Lower lobe of right lung (tissue), 2 donors: Measurements from ENCODE around the gene AIRE. TPM values are rescaled to one million over a fixed set of nuclear protein-coding genes. Genes with fewer than 3 reads are reported as not detected.

Experiments used
- ATAC-seq, 2 donors: fragments of 200-7000 bp; cut with Tn5 transposase; one replicate each; pipeline ENCODE4 v1.9.1; 2020 to 2022; ENCODE audit warnings: mild to moderate bottlenecking in 2 of 2, moderate library complexity in 2 of 2
- DNase-seq: peaks from one replicate; pipeline ENCODE4 v3.0.0-alpha.2; 2020
- H3K27ac ChIP-seq: fragments of 200-600 bp; one replicate; pipeline ENCODE4 v1.8.0; 2022
- H3K27me3 ChIP-seq: fragments of 200-600 bp; one replicate; pipeline ENCODE4 v1.8.0; 2022; ENCODE audit warnings: low read depth
- H3K36me3 ChIP-seq: fragments of 200-600 bp; one replicate; pipeline ENCODE4 v1.8.0; 2022; ENCODE audit warnings: mild to moderate bottlenecking
- H3K4me1 ChIP-seq: fragments of 200-600 bp; one replicate; pipeline ENCODE4 v1.8.0; 2022
- H3K4me3 ChIP-seq: fragments of 200-600 bp; one replicate; pipeline ENCODE4 v1.8.0; 2022; ENCODE audit warnings: mild to moderate bottlenecking
- H3K9me3 ChIP-seq: fragments of 200-600 bp; one replicate; pipeline ENCODE4 v1.8.0; 2022
- intact Hi-C: fragments of 100-400 bp; cut with DNase I; formaldehyde crosslinking; loops from one replicate; pipeline ENCODE4 v1.11.0; 2022
- total RNA-seq: library from RNA; stranded (reverse); fragmentation: NEBNext Ultra II Directional; extraction: Animal tissue kit (Norgen Biotek cat#: 25700); gene quantifications from one replicate; pipeline ENCODE4 v1.2.1, GENCODE V29; 2021
- TF ChIP-seq, protein P1 (sequence below): fragments of 200-600 bp; IDR thresholded peaks from one replicate; pipeline ENCODE4 v1.8.0; 2022; ENCODE audit warnings: antibody characterized with exemption, mild to moderate bottlenecking
- donor health status: DM: no; HTN: yes; CAD: no; lungs with severe emphysema.

AIRE gene
- total RNA-seq, 1 donor from 2014 or later = not detected

DNA sequence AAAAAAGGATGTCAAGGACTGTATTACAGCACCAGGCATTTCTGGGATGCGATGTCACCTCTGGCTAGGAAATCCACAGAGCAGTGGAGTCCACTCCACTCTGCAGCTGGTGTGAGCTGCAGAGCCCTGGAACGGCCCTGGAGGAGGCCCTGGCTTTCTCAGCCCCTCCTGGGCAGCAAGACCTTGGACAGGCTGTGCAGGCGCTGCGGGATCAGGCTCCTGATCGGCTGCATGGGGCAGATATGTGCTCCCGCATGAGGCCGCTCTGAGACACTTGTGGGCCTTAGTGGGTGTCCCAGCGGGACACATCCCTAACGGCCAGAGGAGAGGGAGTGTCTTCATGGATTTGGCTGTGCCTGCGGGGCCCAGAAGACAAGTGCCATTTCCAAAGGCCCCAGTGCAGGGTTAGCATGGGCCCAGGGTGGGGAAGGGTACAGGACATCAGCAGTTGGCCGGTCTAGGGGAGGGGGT, 30.1 kb upstream of the AIRE start:
- Histone ChIP-seq H3K4me3 (no peak overlapping the region), H3K4me1 (peaks cover 12% of the 10 kb centered on the region), H3K36me3 (no peaks in the 10 kb centered on the region), H3K27me3 (peaks cover 5% of the 10 kb centered on the region), H3K9me3 (no peaks in the 10 kb centered on the region), H3K27ac (no peak overlapping the region)
- no peak for ATAC-seq
- intact Hi-C loops = no loop called here
- TF ChIP-seq, protein P1, sequence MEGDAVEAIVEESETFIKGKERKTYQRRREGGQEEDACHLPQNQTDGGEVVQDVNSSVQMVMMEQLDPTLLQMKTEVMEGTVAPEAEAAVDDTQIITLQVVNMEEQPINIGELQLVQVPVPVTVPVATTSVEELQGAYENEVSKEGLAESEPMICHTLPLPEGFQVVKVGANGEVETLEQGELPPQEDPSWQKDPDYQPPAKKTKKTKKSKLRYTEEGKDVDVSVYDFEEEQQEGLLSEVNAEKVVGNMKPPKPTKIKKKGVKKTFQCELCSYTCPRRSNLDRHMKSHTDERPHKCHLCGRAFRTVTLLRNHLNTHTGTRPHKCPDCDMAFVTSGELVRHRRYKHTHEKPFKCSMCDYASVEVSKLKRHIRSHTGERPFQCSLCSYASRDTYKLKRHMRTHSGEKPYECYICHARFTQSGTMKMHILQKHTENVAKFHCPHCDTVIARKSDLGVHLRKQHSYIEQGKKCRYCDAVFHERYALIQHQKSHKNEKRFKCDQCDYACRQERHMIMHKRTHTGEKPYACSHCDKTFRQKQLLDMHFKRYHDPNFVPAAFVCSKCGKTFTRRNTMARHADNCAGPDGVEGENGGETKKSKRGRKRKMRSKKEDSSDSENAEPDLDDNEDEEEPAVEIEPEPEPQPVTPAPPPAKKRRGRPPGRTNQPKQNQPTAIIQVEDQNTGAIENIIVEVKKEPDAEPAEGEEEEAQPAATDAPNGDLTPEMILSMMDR = no peak
- DNase-seq = peak; percentile 20

DNA sequence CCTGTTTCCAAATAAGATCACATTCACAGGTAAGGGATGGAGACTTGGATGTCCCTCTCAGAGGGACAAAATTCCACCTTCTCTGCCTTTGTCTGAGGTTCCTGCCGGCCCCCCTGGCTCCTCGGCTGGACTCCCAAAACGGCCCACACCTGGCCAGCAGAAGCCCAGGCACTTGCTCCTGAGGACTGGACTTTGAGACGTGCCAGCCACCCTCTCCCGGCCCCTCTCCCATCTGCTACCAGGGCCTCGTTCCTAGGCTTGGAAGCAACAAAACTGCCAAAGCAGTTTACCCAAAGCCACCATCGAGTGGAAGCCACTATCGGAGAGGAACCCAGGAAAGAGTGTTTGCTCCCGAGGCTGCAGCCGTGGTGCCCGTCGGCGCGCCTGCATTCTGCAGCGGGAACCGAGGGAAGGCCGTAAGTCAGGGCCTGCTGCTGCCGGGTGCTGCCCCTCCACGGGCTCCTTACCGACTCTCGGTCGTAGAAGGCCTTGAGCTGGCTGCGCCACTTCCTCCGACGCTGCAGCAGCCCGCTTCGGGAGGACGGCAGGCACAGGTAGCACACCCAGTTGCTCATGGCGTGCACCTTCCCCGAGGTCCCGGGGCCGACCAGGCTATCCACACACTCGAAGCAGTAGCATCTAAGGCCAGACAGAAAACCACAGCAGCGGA, 27.5 kb upstream of the AIRE start:
- intact Hi-C loops = no loop called here
- Histone ChIP-seq H3K9me3 (no peaks in the 10 kb centered on the region), H3K36me3 (no peaks in the 10 kb centered on the region), H3K27me3 (peaks cover 5% of the 10 kb centered on the region), H3K27ac (no peak overlapping the region), H3K4me1 (peaks cover 12% of the 10 kb centered on the region), H3K4me3 (no peak overlapping the region)
- ATAC-seq (no peak), DNase-seq (no peak)
- TF ChIP-seq, protein P1 = no peak

DNA sequence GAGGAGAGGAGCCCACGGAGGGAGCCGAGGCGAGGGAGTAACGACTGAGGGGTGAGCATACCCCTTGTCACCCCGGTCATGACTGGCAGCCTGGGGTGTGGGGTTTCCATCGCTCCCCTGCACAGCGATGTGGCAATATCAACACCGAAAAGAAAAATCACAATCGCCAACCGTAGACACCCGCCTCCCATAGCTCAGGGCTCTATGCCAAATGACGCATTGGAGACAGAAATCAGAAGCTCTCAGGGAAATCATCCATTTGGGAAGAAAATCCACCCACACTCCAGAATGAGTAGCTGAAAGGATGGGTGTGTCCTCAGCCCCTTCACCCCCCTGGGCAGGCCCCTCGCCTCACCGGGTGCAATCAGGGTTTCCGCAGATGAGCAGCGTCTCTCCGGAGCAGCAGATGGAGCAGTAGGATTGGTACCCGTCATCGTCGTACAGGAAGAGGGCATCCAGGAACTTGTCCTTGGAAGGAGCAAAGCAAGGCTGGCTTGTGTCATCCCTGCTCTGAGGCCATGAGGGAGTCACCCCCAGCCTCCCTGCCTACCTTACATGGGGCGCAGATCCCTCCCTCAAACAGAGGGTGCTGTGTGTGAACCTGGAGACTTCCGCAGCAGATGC, 26.5 kb upstream of the AIRE start:
- Histone ChIP-seq H3K4me3 (no peak overlapping the region), H3K9me3 (no peaks in the 10 kb centered on the region), H3K27ac (no peak overlapping the region), H3K27me3 (peaks cover 5% of the 10 kb centered on the region), H3K36me3 (no peaks in the 10 kb centered on the region), H3K4me1 (peaks cover 10% of the 10 kb centered on the region)
- TF ChIP-seq, protein P1 = no peak
- intact Hi-C loops = no loop called here
- no peak for DNase-seq
- no peak for ATAC-seq

DNA sequence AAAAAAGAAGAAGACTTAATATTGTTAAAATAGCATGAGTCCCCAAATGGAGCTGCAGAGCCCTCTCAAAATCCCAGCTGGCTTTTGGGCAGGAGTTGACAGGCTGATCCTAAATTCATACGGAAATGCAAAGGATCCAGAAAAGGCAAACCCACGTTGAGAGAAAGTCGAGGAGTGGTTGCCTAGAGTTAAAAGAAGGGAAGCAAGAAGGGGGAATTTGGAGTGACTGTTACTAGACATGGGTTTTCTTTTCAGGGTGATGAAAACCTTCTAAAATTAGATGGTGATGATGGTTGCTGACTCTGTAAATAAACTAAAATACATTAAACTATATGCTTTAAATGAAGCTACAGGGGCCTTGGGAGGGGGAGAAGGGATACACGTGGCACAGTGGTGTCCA, 25.6 kb upstream of the AIRE start:
- H3K27ac ChIP-seq = no peak overlapping the region
- ATAC-seq = no peak
- H3K4me3 ChIP-seq = no peak overlapping the region
- H3K4me1 ChIP-seq = peaks cover 4% of the 10 kb centered on the region
- no peaks in the 10 kb centered on the region for H3K36me3 ChIP-seq
- no peaks in the 10 kb centered on the region for H3K27me3 ChIP-seq
- H3K9me3 ChIP-seq = no peaks in the 10 kb centered on the region
- DNase-seq = no peak
- intact Hi-C loops = no loop called here
- TF ChIP-seq, protein P1 = no peak

DNA sequence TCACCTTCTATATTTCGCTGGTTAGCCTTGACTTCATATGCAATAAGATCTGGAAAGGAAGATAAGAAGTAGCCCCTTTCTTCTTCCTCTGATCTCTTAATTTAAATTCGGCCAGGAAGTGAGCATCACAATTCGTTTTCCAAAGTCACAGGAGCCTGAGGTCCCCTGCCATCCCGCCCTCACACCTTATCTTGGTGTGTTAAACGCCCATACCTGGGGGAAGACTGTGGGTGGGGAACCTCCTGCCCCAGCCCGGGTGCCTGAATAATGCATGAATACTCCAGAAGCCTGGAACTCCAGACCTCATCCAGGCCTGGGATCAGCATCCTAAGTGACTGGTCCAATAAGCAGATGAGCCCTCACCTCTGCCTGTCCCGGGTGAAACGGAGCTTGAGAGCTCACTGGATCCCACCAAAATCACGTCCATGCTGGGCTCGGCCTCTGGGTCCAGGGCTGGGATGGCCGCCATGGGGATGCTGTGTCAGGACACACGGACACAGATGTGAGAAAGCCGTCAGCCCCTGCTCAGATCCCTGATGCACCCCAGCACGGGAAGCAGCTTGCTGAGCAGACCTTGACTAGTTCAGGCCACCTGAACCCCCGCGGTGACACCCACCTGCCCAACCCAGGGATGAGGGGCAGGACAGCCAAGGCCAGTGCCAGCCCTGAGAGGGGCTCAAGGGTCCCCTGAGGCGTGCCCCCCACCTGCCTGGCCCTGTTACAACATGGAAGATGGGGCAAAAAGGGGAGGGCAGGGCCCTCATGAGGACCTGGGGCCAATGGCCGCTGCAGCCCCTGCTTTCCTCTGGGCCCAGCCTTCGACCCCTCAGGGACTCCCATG, 24.7 kb upstream of the AIRE start:
- TF ChIP-seq, protein P1 = no peak
- H3K27me3 ChIP-seq = no peaks in the 10 kb centered on the region
- intact Hi-C loops = no loop called here
- H3K27ac ChIP-seq = no peak overlapping the region
- H3K9me3 ChIP-seq = no peaks in the 10 kb centered on the region
- ATAC-seq (no peak), DNase-seq (no peak)
- H3K36me3 ChIP-seq = no peaks in the 10 kb centered on the region
- H3K4me3 ChIP-seq = no peak overlapping the region
- H3K4me1 ChIP-seq = no peaks in the 10 kb centered on the region
